Fibroblast of mammary gland (primary cell): ENCODE measurements around the gene S100A4.

Experiments
- DNase-seq: peaks from one replicate; pipeline ENCODE4 v3.0.0-alpha.2; 2010; ENCODE audit warnings: low read depth
- H3K4me3 ChIP-seq: 2 replicates; pipeline ENCODE4 v1.5.1; 2011; ENCODE audit warnings: low read depth, mild to moderate bottlenecking, low read length, moderate library complexity; ENCODE audit not compliant: control insufficient read depth
- TF ChIP-seq, protein P1 (sequence below): conservative IDR thresholded peaks from 2 replicates; pipeline ENCODE4 v1.5.1; 2011; ENCODE audit warnings: low read depth, low read length, inconsistent platforms; ENCODE audit not compliant: control insufficient read depth, insufficient read depth

The S100A4 gene

DNA sequence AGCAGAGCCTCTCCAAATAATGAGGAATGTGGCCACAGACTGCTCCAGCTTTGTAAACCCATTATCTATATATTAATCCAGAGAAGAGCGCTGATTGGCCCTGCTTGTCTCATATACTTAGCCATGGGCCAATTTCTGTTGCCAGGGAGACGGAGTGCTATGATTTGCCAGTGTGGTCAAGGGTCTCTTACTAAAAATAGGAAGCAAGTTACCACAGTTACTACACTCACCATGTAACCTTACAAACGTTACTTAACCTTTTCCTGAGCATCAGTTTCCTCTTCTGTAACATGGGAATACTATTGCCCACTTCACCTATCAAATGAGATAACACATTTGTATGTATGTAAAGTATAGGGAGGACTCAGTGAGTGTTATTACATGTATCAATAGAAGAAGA is 27.7 kb upstream of the S100A4 start:
- H3K4me3 ChIP-seq, result no peak overlapping the region
- TF ChIP-seq, protein P1, sequence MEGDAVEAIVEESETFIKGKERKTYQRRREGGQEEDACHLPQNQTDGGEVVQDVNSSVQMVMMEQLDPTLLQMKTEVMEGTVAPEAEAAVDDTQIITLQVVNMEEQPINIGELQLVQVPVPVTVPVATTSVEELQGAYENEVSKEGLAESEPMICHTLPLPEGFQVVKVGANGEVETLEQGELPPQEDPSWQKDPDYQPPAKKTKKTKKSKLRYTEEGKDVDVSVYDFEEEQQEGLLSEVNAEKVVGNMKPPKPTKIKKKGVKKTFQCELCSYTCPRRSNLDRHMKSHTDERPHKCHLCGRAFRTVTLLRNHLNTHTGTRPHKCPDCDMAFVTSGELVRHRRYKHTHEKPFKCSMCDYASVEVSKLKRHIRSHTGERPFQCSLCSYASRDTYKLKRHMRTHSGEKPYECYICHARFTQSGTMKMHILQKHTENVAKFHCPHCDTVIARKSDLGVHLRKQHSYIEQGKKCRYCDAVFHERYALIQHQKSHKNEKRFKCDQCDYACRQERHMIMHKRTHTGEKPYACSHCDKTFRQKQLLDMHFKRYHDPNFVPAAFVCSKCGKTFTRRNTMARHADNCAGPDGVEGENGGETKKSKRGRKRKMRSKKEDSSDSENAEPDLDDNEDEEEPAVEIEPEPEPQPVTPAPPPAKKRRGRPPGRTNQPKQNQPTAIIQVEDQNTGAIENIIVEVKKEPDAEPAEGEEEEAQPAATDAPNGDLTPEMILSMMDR, result no peak
- peak; percentile 32 for DNase-seq

DNA sequence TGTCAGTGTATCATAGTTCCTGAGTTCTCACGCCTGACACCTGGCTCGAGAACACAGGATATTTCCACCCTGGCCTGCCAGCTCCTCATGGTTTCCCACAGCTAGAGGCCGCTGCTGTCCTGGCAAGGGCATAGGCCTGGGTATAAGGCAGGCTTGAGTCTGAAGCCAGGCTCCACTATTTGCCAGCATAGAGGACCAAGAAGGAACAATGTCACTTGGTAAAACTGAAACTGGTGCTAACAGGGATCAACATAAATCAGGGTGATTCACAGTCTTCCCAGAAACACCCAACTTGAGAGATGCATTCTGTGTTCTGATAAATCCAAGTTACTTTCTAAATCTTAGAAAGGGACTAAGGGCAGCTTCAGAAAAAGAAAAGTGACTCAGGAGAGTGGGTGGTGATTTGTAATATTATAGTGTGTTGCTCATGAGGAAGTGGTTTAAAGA is 27.0 kb upstream of the S100A4 start:
- no peak overlapping the region for H3K4me3 ChIP-seq
- DNase-seq, result peak; percentile 95
- TF ChIP-seq, protein P1, result peak; percentile 94

DNA sequence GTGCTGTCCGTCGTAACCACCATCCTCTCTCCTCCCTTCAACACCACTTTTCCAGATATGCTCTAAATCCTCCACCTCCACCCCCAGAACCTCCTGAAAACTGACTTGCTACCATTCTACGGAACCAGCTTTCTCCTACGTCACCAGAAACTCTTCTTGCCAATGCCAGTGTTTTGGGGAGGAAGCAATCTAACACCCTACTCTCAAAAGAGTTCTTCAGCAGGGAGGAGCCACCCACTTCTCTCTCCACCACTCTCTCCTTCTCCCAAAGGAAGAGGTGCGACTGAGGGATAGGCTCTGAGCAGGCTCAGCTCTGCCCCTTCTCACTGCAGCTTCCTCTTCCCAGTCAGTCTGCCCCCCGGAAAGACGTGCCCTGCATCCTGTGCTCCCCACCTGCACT is 26.1 kb upstream of the S100A4 start:
- TF ChIP-seq, protein P1, result no peak
- no peak for DNase-seq
- no peak overlapping the region for H3K4me3 ChIP-seq

DNA sequence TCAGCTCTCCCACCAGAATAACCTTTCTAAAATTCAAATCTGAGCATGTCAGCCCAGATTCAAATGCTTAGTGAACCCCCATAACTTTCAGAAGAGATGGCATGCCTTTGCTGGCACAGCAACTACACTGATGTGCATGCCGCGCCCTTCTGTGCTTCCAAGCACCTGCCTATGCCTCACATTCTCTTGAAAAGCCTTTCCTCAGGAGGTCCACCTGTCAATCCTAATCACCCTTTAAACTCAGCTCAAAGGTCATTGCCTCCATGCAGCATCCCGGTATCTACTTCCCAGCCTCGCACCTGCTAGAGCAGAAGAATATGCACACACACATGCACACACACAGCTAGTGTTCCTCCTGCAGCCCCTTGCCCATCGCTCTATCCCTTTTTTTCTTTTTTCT is 25.3 kb upstream of the S100A4 start:
- TF ChIP-seq, protein P1, result no peak
- no peak for DNase-seq
- no peak overlapping the region for H3K4me3 ChIP-seq

DNA sequence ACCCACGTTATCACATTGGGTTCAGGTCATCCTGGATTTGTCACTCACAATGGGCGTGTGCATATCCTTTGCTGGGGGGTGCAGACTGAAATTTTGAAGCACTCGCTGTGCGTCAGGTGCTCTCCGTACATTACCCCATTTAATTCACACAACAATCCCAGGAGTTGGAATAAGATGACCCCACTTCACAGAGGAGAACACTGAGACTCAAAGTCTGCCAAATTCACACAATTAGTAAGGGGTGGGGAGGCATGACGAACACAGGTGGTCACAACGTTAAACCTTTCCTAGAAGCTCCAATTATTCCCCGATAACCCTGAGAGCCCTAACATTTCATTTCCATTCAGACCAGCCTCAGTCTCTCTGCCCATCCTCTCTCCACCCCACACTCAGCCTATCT is 23.9 kb upstream of the S100A4 start:
- H3K4me3 ChIP-seq, result no peak overlapping the region
- DNase-seq, result no peak
- TF ChIP-seq, protein P1, result no peak

DNA sequence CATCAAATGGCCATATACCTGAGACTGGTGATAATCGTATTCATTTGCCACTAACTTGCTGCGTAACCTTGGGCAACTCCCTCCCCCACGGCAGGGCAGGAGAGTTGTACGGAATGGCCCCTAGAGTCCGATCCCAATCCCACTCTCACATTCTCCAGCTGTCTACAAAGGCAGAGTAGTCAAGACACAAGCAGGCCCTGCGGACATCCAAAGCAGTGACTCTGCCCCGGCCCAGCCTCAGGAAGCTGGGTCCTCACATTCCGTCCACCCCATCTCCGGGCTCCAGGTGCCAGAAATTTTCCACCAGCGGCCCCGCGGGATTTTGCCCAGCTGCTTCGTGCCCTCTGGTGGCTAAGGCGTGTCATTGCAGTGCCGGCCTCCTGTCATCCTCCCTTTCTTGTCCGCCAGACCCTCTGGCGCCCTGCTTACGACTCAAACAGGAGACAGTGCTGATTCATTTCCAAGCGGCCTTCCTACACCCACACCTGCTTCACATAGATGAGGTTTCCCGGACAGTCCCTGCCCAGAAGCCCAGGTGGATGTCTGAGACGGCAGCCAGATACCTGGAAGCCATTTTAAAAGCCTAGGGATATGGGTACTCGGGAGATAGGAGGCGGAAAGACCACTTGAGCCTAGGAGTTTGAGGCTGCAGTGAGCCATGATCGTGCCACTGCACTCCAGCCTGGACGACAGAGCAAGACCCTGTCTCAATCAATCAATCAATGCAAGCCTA is 22.9 kb upstream of the S100A4 start:
- peak overlapping the region; percentile 10 for H3K4me3 ChIP-seq
- TF ChIP-seq, protein P1, result peak; percentile 93
- peak; percentile 86 for DNase-seq

DNA sequence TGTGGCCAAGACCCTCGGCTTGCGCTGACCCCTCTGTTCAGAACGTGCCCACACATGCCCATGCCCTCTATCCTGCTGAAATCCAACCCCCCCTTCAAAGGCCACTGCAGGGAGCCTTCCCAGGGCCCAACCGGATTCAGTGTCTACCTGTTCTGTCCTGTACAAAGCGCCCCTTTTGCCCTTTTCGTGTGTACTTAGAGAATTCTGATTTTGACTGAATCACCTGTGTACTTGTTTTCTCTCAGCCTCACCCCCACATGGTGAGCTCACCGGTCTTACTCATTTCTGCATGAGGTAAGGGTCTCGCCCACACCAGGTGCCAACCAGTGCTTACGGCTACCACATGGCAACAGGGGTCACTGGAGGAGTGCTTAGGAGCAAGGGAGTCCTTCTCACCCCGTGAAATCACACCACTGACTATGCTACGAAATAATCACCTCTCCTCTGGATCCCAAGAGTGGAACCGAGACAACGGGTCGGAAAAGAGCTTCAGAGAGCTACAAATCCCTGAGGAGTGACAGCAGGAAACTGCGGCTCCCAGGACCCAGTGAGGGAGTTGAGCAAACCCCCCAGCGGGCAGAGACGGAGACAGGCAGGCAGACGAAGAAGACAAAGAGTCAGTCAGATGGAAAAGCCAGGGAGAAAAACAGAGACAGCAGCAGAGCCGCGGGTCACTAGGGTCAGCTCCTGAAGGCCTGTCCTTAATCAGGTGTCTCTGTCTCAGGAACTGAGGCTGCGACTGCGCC is 22.2 kb upstream of the S100A4 start:
- peak; percentile 82 for DNase-seq
- H3K4me3 ChIP-seq, result peak overlapping the region; percentile 10
- TF ChIP-seq, protein P1, result no peak
